ENCODE results near the gene COX8C.
"Not testable (repeated sequence)": the region's sequence is repeated elsewhere in the genome, so short reads cannot be mapped to it uniquely, and the experiment has no call there.

COX8C gene

GRCh38 chr14:93332853-93333630 lies 13.9 kb upstream of the COX8C start, which contains the start of gene BTBD7:
BTBD7 (minus strand) TSS chr14:93333036; CDS start chr14:93296051, 36,985 bp downstream.
- Histone ChIP-seq H3K9ac (ENCODE audit: insufficient read length) (peak within 1 kb of the TSS; percentile 93), H3K4me3 (peak within 1 kb of the TSS; percentile 99), H3K36me3 (ENCODE audit: insufficient read depth, low read length) (peaks cover 8% of the 10 kb centered on the region; the same call in 1 of the 2 replicates), H3K27ac (peak within 1 kb of the TSS; percentile 78), H3K9me3 (ENCODE audit: low read depth, low read length) (no peaks in the 10 kb centered on the region)
- TF ChIP-seq FOXP2 (optimal IDR thresholded peaks at IDR 0.05; ENCODE audit: control extremely low read depth, extremely low read length, insufficient read depth): no peak
- TF ChIP-seq POLR2AphosphoS5 (IDR thresholded peaks at IDR 0.05; ENCODE audit: borderline replicate concordance, low read depth, low read length): peak; percentile 92
- peak; percentile 74 for DNase-seq (ENCODE audit: low read depth, low spot score)

- Histone ChIP-seq H3K9ac (ENCODE audit: insufficient read length) (peak overlapping the region; percentile 91), H3K36me3 (ENCODE audit: insufficient read depth, low read length) (peaks cover 8% of the 10 kb centered on the region; the same call in 1 of the 2 replicates), H3K9me3 (ENCODE audit: low read depth, low read length) (no peaks in the 10 kb centered on the region), H3K4me3 (peak overlapping the region; percentile 99), H3K27ac (peak overlapping the region; percentile 77)
- no peak for DNase-seq (ENCODE audit: low read depth, low spot score)
- TF ChIP-seq FOXP2 (optimal IDR thresholded peaks at IDR 0.05; ENCODE audit: control extremely low read depth, extremely low read length, insufficient read depth) (no peak), POLR2AphosphoS5 (IDR thresholded peaks at IDR 0.05; ENCODE audit: borderline replicate concordance, low read depth, low read length) (no peak)
These were observed 13.3 kb upstream of the COX8C start for GRCh38 chr14:93333631-93334103.

GRCh38 chr14:93337143-93337753 lies 9.7 kb upstream of the COX8C start:
- no peak for DNase-seq (ENCODE audit: low read depth, low spot score)
- Histone ChIP-seq H3K9ac (ENCODE audit: insufficient read length) (no peak overlapping the region), H3K4me3 (no peak overlapping the region), H3K27ac (no peak overlapping the region), H3K36me3 (ENCODE audit: insufficient read depth, low read length) (no peaks in the 10 kb centered on the region), H3K9me3 (ENCODE audit: low read depth, low read length) (no peaks in the 10 kb centered on the region)
- no peak for TF ChIP-seq POLR2AphosphoS5 (IDR thresholded peaks at IDR 0.05; ENCODE audit: borderline replicate concordance, low read depth, low read length)
- TF ChIP-seq FOXP2 (optimal IDR thresholded peaks at IDR 0.05; ENCODE audit: control extremely low read depth, extremely low read length, insufficient read depth): no peak
- no peak for TF ChIP-seq EZH2 (IDR thresholded peaks at IDR 0.05)

DNA sequence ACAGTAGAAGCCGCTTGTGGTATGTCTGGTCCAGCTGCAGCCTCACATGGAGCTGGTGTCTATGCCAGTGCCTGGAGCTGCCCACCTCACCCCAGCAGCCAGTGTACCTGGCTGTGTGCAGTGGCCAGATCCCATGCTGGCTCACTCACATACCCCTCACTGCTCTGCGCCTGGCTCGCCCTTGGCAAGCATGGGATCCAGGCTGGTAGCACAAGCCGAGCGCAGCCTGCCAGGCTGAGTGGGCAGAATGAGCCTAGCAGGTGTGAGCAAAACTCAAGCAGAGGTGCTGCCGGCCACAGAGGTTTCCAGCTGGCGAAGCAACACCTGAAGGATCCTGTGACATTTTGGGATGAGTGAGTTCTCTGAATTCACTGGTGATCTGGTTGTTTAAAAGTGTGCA lies 9.1 kb upstream of the COX8C start:
- Histone ChIP-seq H3K36me3 (ENCODE audit: insufficient read depth, low read length) (no peaks in the 10 kb centered on the region), H3K9me3 (ENCODE audit: low read depth, low read length) (no peaks in the 10 kb centered on the region), H3K9ac (ENCODE audit: insufficient read length) (no peak overlapping the region), H3K27ac (no peak overlapping the region), H3K4me3 (no peak overlapping the region)
- no peak for DNase-seq (ENCODE audit: low read depth, low spot score)
- TF ChIP-seq POLR2AphosphoS5 (IDR thresholded peaks at IDR 0.05; ENCODE audit: borderline replicate concordance, low read depth, low read length): no peak

DNA sequence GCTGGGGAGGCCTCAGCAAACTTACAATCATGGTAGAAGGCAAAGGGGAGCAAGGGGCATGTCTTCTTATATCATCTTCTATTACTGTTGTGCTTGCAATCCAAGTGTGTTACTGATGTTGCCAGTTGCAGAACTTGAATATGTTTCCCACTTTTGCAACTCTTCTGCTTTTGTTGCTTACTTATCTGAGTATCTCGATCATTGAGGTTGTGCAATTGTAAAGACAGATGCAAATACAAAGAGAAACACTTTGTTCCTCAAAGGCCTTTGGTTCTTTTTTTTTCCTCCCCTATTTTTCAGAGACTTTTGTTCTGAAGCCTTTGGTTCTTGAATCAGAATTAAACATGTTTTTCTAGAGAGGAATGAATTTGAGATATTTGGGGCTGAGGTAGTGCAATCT lies 3.7 kb upstream of the COX8C start:
- no peak for TF ChIP-seq EZH2 (IDR thresholded peaks at IDR 0.05)
- TF ChIP-seq POLR2AphosphoS5 (IDR thresholded peaks at IDR 0.05; ENCODE audit: borderline replicate concordance, low read depth, low read length): no peak
- no peak for TF ChIP-seq FOXP2 (optimal IDR thresholded peaks at IDR 0.05; ENCODE audit: control extremely low read depth, extremely low read length, insufficient read depth)
- H3K27ac ChIP-seq: no peak overlapping the region
- no peaks in the 10 kb centered on the region for H3K36me3 ChIP-seq (ENCODE audit: insufficient read depth, low read length)
- 0 out of 2 replicates have a peak, but pooled peaks cover 4% of the 10 kb centered on the region for H3K9me3 ChIP-seq (ENCODE audit: low read depth, low read length)
- no peak overlapping the region for H3K9ac ChIP-seq (ENCODE audit: insufficient read length)
- no peak overlapping the region for H3K4me3 ChIP-seq
- DNase-seq (ENCODE audit: low read depth, low spot score): no peak

- H3K27ac ChIP-seq: no peak overlapping the region
- H3K4me3 ChIP-seq: no peak overlapping the region
- no peak for DNase-seq (ENCODE audit: low read depth, low spot score)
- H3K36me3 ChIP-seq (ENCODE audit: insufficient read depth, low read length): no peaks in the 10 kb centered on the region
- 0 out of 2 replicates have a peak, but pooled peaks cover 4% of the 10 kb centered on the region for H3K9me3 ChIP-seq (ENCODE audit: low read depth, low read length)
- H3K9ac ChIP-seq (ENCODE audit: insufficient read length): no peak overlapping the region
- TF ChIP-seq FOXP2 (optimal IDR thresholded peaks at IDR 0.05; ENCODE audit: control extremely low read depth, extremely low read length, insufficient read depth): no peak
These were observed 3.2 kb upstream of the COX8C start for GRCh38 chr14:93343797-93344196.

GRCh38 chr14:93347850-93348249 lies 868 bp downstream of the COX8C start:
- H3K9ac ChIP-seq (ENCODE audit: insufficient read length): no peak overlapping the region
- no peak overlapping the region for H3K4me3 ChIP-seq
- no peak overlapping the region for H3K27ac ChIP-seq
- H3K36me3 ChIP-seq (ENCODE audit: insufficient read depth, low read length): no peaks in the 10 kb centered on the region
- no peak for TF ChIP-seq POLR2AphosphoS5 (IDR thresholded peaks at IDR 0.05; ENCODE audit: borderline replicate concordance, low read depth, low read length)
- no peak for TF ChIP-seq EZH2 (IDR thresholded peaks at IDR 0.05)
- no peak for TF ChIP-seq FOXP2 (optimal IDR thresholded peaks at IDR 0.05; ENCODE audit: control extremely low read depth, extremely low read length, insufficient read depth)
- H3K9me3 ChIP-seq (ENCODE audit: low read depth, low read length): 0 out of 2 replicates have a peak, but pooled peaks cover 4% of the 10 kb centered on the region
- no peak for DNase-seq (ENCODE audit: low read depth, low spot score)

- Histone ChIP-seq H3K27ac (no peak overlapping the region), H3K9ac (ENCODE audit: insufficient read length) (no peak overlapping the region), H3K4me3 (no peak overlapping the region), H3K9me3 (ENCODE audit: low read depth, low read length) (0 out of 2 replicates have a peak, but pooled peaks cover 4% of the 10 kb centered on the region), H3K36me3 (ENCODE audit: insufficient read depth, low read length) (no peaks in the 10 kb centered on the region)
- DNase-seq (ENCODE audit: low read depth, low spot score): no peak
- TF ChIP-seq FOXP2 (optimal IDR thresholded peaks at IDR 0.05; ENCODE audit: control extremely low read depth, extremely low read length, insufficient read depth) (no peak), POLR2AphosphoS5 (IDR thresholded peaks at IDR 0.05; ENCODE audit: borderline replicate concordance, low read depth, low read length) (no peak)
These were observed 1.3 kb downstream of the COX8C start for GRCh38 chr14:93348292-93348691.

DNA sequence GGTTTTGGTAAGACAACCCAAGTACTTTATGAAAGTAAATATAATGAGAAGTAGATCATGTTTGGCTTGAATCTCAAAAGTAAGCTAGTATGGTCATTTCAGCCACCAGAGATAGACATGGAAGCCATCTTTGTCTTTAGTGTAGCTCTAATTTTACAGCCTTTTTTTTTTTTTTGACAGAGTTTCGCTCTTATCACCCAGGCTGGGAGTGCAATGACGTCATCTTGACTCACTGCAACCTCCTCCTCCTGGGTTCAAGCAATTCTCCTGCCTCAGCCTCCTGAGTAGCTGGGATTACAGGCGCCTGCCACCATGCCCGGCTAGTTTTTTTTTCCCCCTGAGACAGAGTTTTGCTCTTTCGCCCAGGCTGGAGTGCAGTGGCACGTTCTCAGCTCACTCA lies 7.9 kb downstream of the COX8C start:
- H3K27ac ChIP-seq; DNase-seq (ENCODE audit: low read depth, low spot score); H3K9me3 ChIP-seq (ENCODE audit: low read depth, low read length); H3K36me3 ChIP-seq (ENCODE audit: insufficient read depth, low read length); H3K4me3 ChIP-seq; H3K9ac ChIP-seq (ENCODE audit: insufficient read length): not testable (repeated sequence)
